Heart right ventricle (tissue), 16 donors: ENCODE data around the gene AKAP13. TPM values are rescaled to one million over a fixed set of nuclear protein-coding genes. Genes with fewer than 3 reads are reported as not detected.

Experiments
- ATAC-seq, 8 donors: fragments of 200-7000 bp; cut with Tn5 transposase; one replicate each; pipeline ENCODE4 v1.9.1; 2020; ENCODE audit warnings: mild to moderate bottlenecking in 8 of 8, moderate library complexity in 8 of 8, moderate number of reproducible peaks in 1 of 8
- DNase-seq, 2 donors: peaks; one replicate each; pipeline ENCODE4 v3.0.0-alpha.2; 2020
- H3K27ac ChIP-seq, 10 donors: fragments of 200-600 bp; sonication (generic) in 2 of 10; one replicate each; pipeline versions ENCODE4 v1.5.0 to v1.8.0; 2020 to 2022; ENCODE audit warnings: mild to moderate bottlenecking in 3 of 10
- H3K27me3 ChIP-seq, 7 donors: fragments of 200-600 bp; one replicate each; pipeline ENCODE4 v1.8.0; 2021 to 2022; ENCODE audit warnings: mild to moderate bottlenecking in 2 of 7
- H3K36me3 ChIP-seq, 9 donors: fragments of 200-600 bp; sonication (generic) in 1 of 9; one replicate each; pipeline versions ENCODE4 v1.5.0 to v1.8.0; 2020 to 2022; ENCODE audit warnings: mild to moderate bottlenecking in 2 of 9
- H3K4me1 ChIP-seq, 9 donors: fragments of 200-600 bp; sonication (generic) in 1 of 9; one replicate each; pipeline versions ENCODE4 v1.5.0 to v1.8.0; 2020 to 2022; ENCODE audit warnings: mild to moderate bottlenecking in 4 of 9
- H3K4me3 ChIP-seq, 10 donors: fragments of 200-600 bp; sonication (generic) in 2 of 10; one replicate each; pipeline versions ENCODE4 v1.5.0 to v1.8.0; 2020 to 2022; ENCODE audit warnings: mild to moderate bottlenecking in 7 of 10, moderate library complexity in 2 of 10
- H3K9me3 ChIP-seq, 11 donors: fragments of 200-600 bp in 10 of 11; sonication (generic) in 2 of 11; one replicate each; pipeline versions ENCODE4 v1.5.0 to v1.8.0; 2013 to 2022; ENCODE audit warnings: mild to moderate bottlenecking in 2 of 11, control low read depth in 1 of 11, moderate library complexity in 1 of 11
- WGBS, 2 donors: extraction: QIAGEN DNeasy Blood & Tissue Kit; methylation state at CpG; one replicate each; pipeline ENCODE4 v1.1.7; 2013; ENCODE audit warnings: inconsistent platforms in 1 of 2; 5-methylcytosine and 5-hydroxymethylcytosine counted together
- intact Hi-C, 10 donors: fragments of 100-400 bp; cut with DNase I; formaldehyde crosslinking; loops; one replicate each; pipeline versions ENCODE4 v1.11.1 to v1.14.2; 2022
- polyA plus RNA-seq, 2 donors: library from polyadenylated mRNA; stranded (reverse); fragments of 200-250 nt; gene quantifications; one replicate each; pipeline ENCODE4 v1.2.3, GENCODE V29; 2013
- total RNA-seq, 10 donors: library from RNA; stranded (reverse); fragmentation: NEBNext Ultra II Directional in 3 of 10; extraction: Animal tissue kit (Norgen Biotek cat#: 25700) in 3 of 10; gene quantifications; one replicate each; pipeline versions ENCODE4 v1.2.1 to v1.2.4, GENCODE V29; 2021 to 2023
- TF ChIP-seq, protein P1 (sequence below), 9 donors: fragments of 200-600 bp; sonication (generic) in 2 of 9; IDR thresholded peaks; one replicate each; pipeline versions ENCODE4 v1.5.0 to v1.8.0; 2021 to 2022; ENCODE audit warnings: antibody characterized with exemption in 9 of 9, mild to moderate bottlenecking in 5 of 9, moderate library complexity in 1 of 9
- donor health status: Arrhythmogenic right ventricular cardiomyopathy.
- donor health status: ischemic (EF 13 %, LVEDD 7.1; RV severe dilation, severe dysfunction).
- donor health status: healthy with polysubstance abuse.
- donor health status: DM: no; HTN: yes; CAD: no.
- donor health status: DM: no; HTN: no; CAD: no.
- donor health status: ischemic (EF 25% LVEDD 6.9; RV normal size, moderate dysfunction).
- donor health status: ischemic (EF 25% LVEDD 5.7; RV mildly dilated, moderate dysfunction).
- donor health status: healthy.
- donor health status: DM: yes; HTN: yes; CAD: no.
- donor health status: Ischemic cardiomyopathy.
- donor health status: ischemic (EF 35%, LVEDD 5.7; RV mildly dilated, moderate dysfunction).
- donor health status: nonischemic (EF 11% LVEDD 7.7; RV severe dilation, severe dysfunction).
- donor health status: DM: yes; HTN: yes; CAD: no.
- donor health status: PGD.
- donor health status: ischemic (EF 29% LVEDD 5.4; RV normal size, mild dysfunction).
- donor health status: nonischemic (EF 23%, LVEDD 6.1; RV moderate dilation, normal function).

AKAP13 gene
- total and polyA plus RNA-seq, 12 donors, result 89.3 to 645 (median 480) TPM

GRCh38 chr15:85611361-85611760, 231.0 kb downstream of the AKAP13 start:
- DNase-seq, result no peak
- no peak for ATAC-seq
- Histone ChIP-seq H3K27me3 (no peaks in the 10 kb centered on the region), H3K9me3 (no peaks in the 10 kb centered on the region), H3K4me1 (peaks cover 9 to 85% (median 78%) of the 10 kb centered on the region in 9 donors), H3K27ac (peak overlapping the region in 1 of 10 donors; percentile 19), H3K36me3 (peaks cover 0 to 38% (median 0%) of the 10 kb centered on the region in 9 donors), H3K4me3 (no peak overlapping the region)
- intact Hi-C loops, result loop anchor here in 2 of 10 donors (10.0 kb wide), 2 partner anchors 53 to 223 kb away; no protein-coding TSS in a partner anchor
- TF ChIP-seq, protein P1, sequence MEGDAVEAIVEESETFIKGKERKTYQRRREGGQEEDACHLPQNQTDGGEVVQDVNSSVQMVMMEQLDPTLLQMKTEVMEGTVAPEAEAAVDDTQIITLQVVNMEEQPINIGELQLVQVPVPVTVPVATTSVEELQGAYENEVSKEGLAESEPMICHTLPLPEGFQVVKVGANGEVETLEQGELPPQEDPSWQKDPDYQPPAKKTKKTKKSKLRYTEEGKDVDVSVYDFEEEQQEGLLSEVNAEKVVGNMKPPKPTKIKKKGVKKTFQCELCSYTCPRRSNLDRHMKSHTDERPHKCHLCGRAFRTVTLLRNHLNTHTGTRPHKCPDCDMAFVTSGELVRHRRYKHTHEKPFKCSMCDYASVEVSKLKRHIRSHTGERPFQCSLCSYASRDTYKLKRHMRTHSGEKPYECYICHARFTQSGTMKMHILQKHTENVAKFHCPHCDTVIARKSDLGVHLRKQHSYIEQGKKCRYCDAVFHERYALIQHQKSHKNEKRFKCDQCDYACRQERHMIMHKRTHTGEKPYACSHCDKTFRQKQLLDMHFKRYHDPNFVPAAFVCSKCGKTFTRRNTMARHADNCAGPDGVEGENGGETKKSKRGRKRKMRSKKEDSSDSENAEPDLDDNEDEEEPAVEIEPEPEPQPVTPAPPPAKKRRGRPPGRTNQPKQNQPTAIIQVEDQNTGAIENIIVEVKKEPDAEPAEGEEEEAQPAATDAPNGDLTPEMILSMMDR (IDR thresholded peaks at IDR 0.05), result no peak
- WGBS, 2 donors, result 88 to 91% methylated on average over 7 of the region's 7 CpGs

- ATAC-seq (no peak), DNase-seq (no peak)
- TF ChIP-seq, protein P1 (IDR thresholded peaks at IDR 0.05), result no peak
- intact Hi-C loops, result loop anchor here in 2 of 10 donors (10.0 kb wide), 2 partner anchors 51 to 221 kb away; no protein-coding TSS in a partner anchor
- 31 to 35% methylated on average over 5 of the region's 5 CpGs for WGBS, 2 donors
- peak overlapping the region in 6 of 10 donors; percentile 1 to 90 (median 38) for H3K27ac ChIP-seq
- H3K27me3 ChIP-seq, result no peaks in the 10 kb centered on the region
- H3K36me3 ChIP-seq, result peaks cover 0 to 37% (median 0%) of the 10 kb centered on the region in 9 donors
- H3K9me3 ChIP-seq, result no peaks in the 10 kb centered on the region
- peaks cover 13 to 85% (median 78%) of the 10 kb centered on the region in 9 donors for H3K4me1 ChIP-seq
- H3K4me3 ChIP-seq, result no peak overlapping the region
These were observed 233.7 kb downstream of the AKAP13 start for GRCh38 chr15:85614059-85614458.

DNA sequence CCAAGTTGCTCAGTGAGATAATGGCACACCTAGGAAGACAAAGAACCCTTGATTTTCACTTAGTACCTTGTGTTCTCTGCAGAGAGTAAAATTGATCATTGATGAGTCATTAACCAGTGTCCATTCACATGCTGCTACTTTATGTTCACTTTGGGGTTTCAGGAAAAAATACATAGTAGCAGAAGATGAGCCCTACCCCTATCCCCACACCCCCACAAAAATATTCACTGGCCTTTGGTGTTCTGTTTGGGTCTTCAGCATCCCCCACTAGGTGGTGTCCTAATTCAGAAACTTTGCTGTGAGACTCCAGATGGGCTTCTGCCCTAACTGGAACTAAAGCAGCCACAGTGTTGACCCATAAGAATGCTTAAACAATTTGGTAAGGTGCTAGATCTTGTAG, 235.5 kb downstream of the AKAP13 start:
- H3K27ac ChIP-seq, result peak overlapping the region in 7 of 10 donors; percentile 69 to 93 (median 86)
- no peaks in the 10 kb centered on the region for H3K9me3 ChIP-seq
- H3K4me1 ChIP-seq, result peaks cover 13 to 87% (median 79%) of the 10 kb centered on the region in 9 donors
- DNase-seq, result peak in 1 of 2 donors; percentile 55
- H3K27me3 ChIP-seq, result no peaks in the 10 kb centered on the region
- ATAC-seq, result peak in 6 of 8 donors; percentile 20 to 38 (median 34)
- intact Hi-C loops, result loop anchor here in 5 of 10 donors (2.0 to 10.0 kb wide), 5 partner anchors 34 to 219 kb away; no protein-coding TSS in a partner anchor
- H3K36me3 ChIP-seq, result peaks cover 0 to 26% (median 0%) of the 10 kb centered on the region in 9 donors
- H3K4me3 ChIP-seq, result no peak overlapping the region
- TF ChIP-seq, protein P1 (IDR thresholded peaks at IDR 0.05), result peak; percentile 24 to 71 (median 62)

GRCh38 chr15:85616549-85617110, 236.2 kb downstream of the AKAP13 start:
- intact Hi-C loops, result loop anchor here in 5 of 10 donors (2.0 to 10.0 kb wide), 5 partner anchors 34 to 218 kb away; no protein-coding TSS in a partner anchor
- DNase-seq (no peak), ATAC-seq (peak in 2 of 8 donors; percentile 7 to 25)
- Histone ChIP-seq H3K4me3 (peak overlapping the region in 1 of 10 donors; percentile 52), H3K27ac (peak overlapping the region; percentile 63 to 93 (median 83)), H3K4me1 (peaks cover 13 to 94% (median 81%) of the 10 kb centered on the region in 9 donors), H3K9me3 (no peaks in the 10 kb centered on the region), H3K36me3 (peaks cover 0 to 19% (median 0%) of the 10 kb centered on the region in 9 donors), H3K27me3 (no peaks in the 10 kb centered on the region)
- TF ChIP-seq, protein P1 (IDR thresholded peaks at IDR 0.05), result no peak
